GM18951 (cell line): Measurements from ENCODE around the gene NCKAP5.

Experiments
- POLR2A ChIP-seq: IDR thresholded peaks from 4 replicates; pipeline ENCODE4 v1.6.1; 2011; ENCODE audit warnings: mild to moderate bottlenecking; ENCODE audit not compliant: insufficient read length, insufficient read depth; ENCODE audit errors: extremely low read depth
- in situ Hi-C: fragments of 300-500 bp; cut with MboI; formaldehyde crosslinking; loops from one replicate; pipeline ENCODE4 v1.12.0; 2022; ENCODE audit warnings: low sequenced_read_pairs, mixed read lengths, inconsistent platforms; ENCODE audit not compliant: unreplicated experiment

The NCKAP5 gene

DNA sequence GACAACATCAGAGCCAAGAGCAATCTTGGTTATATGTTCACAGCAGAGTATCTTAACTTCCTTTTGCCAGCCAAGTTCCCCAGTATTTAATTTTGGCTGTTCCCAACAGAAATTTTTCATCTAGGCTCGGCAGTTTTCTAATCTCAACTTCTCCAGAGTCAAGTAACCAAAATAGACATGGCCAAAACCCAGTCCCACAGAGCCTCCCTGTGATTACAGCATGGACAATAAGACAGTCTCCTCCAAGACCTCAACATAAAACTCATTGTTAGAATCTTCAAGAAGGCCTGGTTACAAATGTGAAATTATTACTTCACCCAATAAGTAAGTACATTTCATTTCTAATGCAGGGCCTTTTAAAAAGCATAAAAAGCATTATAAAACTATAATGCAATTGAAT is 445.7 kb downstream of the NCKAP5 start:
- in situ Hi-C loops = no loop called here
- TF ChIP-seq POLR2A = no peak

DNA sequence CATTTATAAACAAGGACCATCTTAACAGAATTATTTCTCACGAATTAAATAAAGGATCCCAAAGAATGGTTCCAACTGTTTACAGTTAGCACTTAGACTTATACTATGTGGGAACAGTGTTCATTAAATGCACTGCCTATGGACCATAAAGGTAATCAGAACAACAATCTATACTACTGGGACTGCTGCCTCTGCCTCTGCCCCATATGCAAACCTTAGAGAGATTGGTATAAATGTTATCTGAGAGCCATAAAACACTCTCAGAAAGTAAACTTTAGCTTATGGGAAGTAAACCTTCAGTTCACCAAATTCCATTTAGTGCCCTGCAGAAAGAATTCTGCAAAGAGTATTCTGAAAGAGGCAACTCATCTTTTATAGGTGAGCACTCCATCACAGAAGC is 448.0 kb downstream of the NCKAP5 start:
- in situ Hi-C loops = no loop called here
- TF ChIP-seq POLR2A = no peak

DNA sequence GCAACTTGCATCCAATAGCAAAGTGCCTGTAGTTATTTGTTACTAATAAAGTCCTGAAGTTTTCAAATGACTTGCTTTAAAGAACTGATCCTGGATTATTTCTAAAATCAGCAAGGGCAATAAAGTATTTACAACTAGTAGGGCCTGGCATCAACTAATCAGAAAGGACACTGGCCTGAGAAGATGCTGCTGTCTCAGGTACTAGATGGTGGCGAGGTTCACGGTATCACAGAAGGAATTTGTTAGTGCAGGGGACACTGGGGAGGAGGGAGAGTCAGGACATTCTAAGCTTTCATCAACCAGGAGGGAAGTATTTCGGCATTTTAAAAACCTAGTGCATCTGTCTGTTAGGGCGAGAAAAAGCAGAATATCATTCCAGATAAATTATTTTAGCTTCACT is 458.1 kb downstream of the NCKAP5 start:
- TF ChIP-seq POLR2A = no peak
- in situ Hi-C loops = no loop called here

DNA sequence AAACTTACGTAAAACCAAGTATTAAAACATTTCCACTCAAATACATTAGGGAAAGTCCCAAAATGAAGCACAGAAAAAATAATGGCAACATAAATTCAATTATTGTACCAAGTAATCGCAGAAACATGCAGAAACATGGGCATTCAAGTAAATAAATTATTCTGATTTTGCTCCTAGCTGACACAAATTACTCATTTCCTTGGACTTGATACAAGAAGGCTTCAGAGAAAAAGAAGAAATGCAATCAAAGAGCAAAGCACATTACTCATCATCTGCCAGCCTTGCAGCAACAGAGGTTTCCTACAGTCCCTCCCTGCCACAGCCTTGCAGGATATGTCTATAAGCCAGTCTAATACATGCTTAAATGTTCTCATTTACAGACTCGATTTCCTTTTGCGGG is 458.5 kb downstream of the NCKAP5 start:
- TF ChIP-seq POLR2A = no peak
- in situ Hi-C loops = no loop called here

DNA sequence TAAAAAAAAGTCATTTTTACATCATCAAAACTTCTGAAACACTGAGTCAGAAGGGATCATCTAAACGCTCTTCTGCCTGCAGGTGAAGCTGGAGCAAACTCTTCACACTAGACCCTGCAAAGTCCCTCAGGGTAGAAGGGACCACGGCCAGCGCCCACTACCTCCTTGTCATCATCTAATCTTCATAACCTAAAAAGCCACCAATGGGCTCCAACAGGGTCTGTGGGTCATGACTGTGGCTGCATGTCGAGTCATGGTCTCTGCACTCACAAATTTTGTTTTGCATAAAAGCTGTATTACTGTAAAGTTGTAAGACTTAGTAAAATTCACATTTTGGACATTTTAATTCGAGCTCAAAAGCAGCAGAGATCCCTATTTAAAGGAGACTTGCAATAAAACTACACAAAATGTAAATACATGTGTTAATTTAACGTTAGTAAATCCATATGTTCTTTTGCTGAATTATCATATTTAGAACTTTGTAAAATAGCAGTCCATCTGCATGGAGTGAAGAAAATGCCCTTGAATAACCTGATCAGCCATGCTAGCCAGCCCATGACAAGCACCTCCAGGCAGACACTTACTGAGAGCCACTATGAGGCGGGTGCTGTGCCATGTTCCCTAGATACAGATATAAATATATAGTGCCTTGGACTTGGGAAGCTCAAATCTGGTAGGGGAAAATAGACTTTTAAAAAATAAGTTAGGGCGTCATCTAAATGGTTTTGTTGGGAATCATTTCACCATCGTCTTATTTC is 461.0 kb downstream of the NCKAP5 start:
- no peak for TF ChIP-seq POLR2A
- in situ Hi-C loops = no loop called here

DNA sequence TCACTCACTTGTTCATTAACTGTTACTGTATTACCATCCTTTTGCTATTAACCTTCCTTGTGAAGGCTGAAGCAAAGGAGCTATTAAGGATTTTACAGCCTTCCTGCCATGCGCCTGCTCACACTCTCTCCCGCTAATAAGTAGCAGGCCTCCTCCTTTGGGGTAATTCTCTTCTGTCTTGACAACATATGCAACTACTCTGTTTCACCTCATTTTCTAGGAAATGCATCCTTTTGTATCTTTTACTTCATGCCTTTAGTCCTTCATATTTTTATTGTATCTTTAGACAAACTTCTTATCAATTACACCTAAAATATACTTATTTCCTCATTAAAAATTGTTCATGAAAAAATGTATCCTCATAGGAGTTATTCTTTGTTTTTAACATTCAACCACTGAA is 463.4 kb downstream of the NCKAP5 start:
- TF ChIP-seq POLR2A = no peak
- in situ Hi-C loops = no loop called here

DNA sequence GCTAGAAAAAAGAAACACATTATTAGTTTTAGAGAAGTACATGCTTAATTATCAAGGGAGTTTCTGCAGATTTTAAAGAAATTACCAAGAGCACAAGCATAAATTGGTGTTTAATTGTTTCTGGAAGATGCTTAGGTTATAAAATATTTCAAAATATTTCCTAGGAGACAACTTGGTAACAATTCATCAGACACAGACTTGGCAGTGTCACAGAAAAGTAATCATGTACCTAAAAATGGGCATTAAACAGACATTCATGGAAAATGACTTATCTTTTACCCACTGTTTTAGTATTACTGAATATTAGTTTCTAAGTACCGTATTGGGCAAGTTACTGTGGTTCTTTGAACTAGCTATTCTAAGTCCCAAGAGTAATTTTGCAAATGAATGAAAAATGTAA is 469.5 kb downstream of the NCKAP5 start:
- TF ChIP-seq POLR2A = no peak

DNA sequence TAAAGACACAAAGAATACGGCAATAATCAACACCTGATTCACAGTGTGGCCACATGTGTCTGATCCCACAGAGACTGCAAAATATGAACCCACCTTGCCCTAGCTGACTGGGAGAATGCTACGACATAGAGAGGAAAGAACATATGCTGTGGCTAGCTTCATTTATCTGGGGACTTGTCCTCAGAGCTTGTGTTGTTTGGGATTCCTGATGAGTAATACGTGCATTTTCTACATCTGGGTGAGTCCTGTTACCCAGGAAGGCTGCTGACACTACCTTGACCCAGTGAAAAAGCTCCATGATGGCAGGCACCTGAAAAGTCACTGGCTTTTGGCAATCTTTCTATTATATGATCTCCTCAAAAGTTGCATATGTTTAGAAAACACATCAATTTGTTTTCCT is 470.6 kb downstream of the NCKAP5 start:
- TF ChIP-seq POLR2A = no peak

More for the DNA sequence above, 469.5 kb downstream of the NCKAP5 start:
- in situ Hi-C loops = no loop called here

DNA sequence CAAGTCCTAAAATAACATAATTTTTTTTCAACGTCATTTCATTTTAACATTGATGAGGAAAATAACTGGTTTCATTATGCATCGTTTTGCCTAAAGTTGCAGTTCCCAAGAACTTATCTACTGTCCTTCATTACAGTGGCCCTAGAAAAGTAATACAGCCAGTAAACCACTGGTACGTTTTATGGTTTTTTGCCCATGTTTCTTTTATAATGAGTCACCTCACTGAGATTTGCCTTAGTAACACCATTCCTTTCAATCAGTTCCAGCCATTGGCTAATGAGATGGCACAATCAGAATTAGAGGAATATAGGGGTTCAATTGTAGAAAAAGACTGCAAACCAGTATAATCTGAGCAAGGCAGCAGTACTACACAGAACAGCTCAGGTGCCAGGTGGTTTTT is 475.7 kb downstream of the NCKAP5 start:
- in situ Hi-C loops = no loop called here
- no peak for TF ChIP-seq POLR2A

More for the DNA sequence above, 470.6 kb downstream of the NCKAP5 start:
- in situ Hi-C loops = no loop called here

DNA sequence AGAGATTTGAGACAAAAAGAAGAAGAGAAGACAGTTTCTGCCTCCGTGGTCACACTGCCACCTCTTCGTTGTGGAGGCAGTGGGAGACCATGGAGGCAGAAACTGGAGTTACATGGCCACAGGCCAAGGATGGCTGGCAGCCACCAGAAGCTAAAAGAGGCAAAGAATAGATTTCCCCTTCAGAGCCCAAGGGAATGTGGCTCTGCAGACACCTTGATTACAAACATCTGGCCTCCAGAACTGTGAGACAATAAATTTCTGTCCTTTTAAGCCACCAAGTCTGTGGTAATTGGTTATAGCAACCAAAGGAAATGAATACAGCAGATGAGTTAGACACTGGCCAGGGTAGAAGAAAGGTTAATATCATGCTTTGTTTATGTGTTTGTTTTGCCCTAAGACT is 477.9 kb downstream of the NCKAP5 start:
- in situ Hi-C loops = no loop called here
- no peak for TF ChIP-seq POLR2A

DNA sequence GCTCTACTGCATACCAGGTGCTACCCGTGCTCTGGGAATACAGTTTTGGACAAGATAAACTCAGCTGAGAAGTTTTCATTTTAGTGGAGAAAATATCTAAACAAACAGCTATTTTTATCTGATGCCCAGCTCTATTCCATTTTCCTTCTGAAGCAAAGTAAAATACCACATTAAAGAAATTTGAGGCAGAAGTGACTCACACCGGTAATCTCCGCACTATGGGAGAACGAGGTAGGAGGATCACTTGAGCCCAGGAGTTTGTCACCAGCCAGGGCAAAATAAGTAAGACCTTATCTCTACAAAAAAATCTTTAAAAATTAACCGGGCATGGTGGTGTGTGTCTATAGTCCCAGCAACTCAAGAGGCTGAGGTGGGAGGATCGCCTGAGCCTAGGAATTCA is 482.1 kb downstream of the NCKAP5 start:
- in situ Hi-C loops = no loop called here
- no peak for TF ChIP-seq POLR2A

DNA sequence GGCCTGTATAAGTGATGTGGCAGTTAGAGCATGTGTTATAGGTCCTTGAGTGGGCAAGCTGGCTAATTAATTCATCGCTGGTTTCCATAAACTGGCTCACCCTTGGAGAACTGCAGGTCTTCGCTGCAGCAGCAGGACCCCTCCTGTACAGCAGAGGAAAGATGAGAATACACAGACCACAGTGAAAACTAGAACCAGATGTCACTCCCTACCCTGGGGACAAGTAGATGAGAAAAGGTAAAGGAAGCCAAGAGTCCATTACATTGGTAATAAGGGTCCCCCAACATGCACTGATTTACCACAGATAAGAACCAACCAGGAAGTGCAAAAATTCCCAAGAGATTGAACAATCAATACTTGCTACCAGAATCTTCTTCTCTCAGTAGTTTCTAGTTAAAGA is 482.6 kb downstream of the NCKAP5 start:
- in situ Hi-C loops = no loop called here
- no peak for TF ChIP-seq POLR2A

DNA sequence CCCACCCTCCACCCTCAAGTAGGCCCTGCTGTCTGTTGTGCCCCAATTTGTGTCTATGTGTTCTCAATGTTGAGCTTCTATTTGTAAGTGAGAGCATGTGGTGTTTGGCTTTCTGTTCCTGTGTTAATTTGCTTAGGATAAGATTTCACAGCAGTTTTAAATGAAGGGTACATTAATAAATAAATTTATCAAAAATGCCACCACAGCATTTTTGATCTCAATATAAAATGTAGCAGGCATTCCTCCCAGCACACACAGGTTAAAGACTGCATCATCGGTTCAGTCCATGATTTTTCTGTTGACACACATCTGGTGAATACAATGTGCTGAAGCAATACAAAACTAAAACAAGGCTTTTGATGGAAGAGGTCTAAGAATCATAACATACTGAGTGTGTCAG is 486.2 kb downstream of the NCKAP5 start:
- in situ Hi-C loops = no loop called here

DNA sequence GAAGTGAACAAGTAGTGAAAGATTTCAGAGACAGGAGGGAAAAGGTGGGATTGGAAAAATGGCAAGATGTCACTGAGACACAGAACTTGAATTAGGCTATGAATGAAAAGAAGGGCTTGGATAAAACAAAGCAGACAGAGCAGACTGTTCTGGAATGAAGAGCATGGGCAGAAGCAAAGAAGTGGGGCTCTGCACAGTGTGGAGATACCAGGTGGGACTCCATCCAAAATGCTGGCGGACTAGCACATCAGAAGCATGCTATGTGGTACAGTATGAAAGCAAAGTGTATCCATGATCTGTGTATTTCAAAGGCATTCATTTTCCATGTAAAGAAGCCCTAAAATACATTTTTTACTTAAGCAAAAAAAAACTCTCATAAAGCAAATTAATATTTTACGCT is 487.4 kb downstream of the NCKAP5 start:
- TF ChIP-seq POLR2A = no peak
- in situ Hi-C loops = no loop called here

More for the DNA sequence above, 486.2 kb downstream of the NCKAP5 start:
- TF ChIP-seq POLR2A = no peak

DNA sequence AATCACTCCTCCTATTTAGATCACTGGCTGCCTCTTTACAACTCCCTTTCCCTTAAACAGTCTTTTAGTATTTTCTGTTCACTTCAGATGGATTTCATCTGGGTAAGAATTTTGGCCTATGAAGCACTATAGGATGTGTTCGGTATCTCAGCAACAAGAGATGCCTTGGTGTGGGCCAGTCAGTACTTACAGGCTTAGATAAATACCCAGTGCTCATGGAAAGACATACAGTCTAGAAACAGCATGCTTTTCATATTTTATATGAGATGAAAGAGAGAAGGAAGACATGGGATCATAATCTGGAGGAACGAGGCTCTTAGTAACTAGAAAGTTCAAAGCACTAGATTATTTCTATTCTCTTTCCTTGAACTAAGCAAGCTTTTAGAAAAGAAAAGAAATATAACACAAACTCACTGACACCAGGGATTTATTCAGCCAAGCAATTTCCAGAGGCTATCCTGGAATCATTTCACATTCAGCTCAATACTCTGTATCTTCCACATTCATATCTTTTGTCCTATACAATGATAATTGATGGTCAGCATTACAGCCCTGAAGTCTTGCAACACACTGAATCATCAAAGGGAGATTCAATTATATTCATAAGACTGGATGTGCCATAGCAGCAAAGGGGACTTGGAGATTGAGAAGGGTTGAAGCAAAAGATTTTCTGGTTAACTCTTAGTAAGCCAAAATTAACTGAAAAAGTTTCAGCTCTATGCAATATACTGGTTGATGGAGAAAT is 489.4 kb downstream of the NCKAP5 start:
- no peak for TF ChIP-seq POLR2A
- in situ Hi-C loops = no loop called here
